ENCODE results near the gene PRLR. TPM values are rescaled to one million over a fixed set of nuclear protein-coding genes. Genes with fewer than 3 reads are reported as not detected.
"Not testable (repeated sequence)": the region's sequence is repeated elsewhere in the genome, so short reads cannot be mapped to it uniquely, and the experiment has no call there.

The PRLR gene
- total RNA-seq, 4 donors from 2014 or later, result 15.8 to 80.6 (median 48.0) TPM

DNA sequence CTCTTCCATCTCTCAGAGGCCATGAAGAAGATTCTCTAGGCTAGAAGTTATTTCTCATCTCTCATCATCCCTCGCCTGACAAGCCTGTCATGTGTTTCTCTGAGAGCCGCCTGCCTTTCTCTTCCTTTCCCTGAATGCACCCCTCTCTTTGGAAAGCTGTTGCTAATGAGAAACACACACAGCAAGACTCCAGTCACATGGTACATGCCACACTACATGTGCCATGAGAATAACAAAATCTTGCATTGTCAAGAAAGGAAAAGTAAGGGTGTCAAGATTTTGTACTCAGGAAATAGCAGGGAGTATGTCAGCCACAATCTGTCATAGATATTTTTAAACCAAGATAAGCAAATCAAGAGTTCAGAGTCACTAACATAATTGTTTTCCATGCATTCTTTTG lies 191.4 kb downstream of the PRLR start:
- intact Hi-C loops (cut with DNase I; ENCODE audit: low total_unique reads), result no loop called here
- no peaks in the 10 kb centered on the region for H3K4me1 ChIP-seq
- H3K36me3 ChIP-seq, result no peaks in the 10 kb centered on the region
- H3K27me3 ChIP-seq, result no peaks in the 10 kb centered on the region
- no peak overlapping the region for H3K27ac ChIP-seq
- H3K9me3 ChIP-seq, result no peaks in the 10 kb centered on the region
- no peak for TF ChIP-seq POLR2A (IDR thresholded peaks at IDR 0.05)
- TF ChIP-seq, protein P1, sequence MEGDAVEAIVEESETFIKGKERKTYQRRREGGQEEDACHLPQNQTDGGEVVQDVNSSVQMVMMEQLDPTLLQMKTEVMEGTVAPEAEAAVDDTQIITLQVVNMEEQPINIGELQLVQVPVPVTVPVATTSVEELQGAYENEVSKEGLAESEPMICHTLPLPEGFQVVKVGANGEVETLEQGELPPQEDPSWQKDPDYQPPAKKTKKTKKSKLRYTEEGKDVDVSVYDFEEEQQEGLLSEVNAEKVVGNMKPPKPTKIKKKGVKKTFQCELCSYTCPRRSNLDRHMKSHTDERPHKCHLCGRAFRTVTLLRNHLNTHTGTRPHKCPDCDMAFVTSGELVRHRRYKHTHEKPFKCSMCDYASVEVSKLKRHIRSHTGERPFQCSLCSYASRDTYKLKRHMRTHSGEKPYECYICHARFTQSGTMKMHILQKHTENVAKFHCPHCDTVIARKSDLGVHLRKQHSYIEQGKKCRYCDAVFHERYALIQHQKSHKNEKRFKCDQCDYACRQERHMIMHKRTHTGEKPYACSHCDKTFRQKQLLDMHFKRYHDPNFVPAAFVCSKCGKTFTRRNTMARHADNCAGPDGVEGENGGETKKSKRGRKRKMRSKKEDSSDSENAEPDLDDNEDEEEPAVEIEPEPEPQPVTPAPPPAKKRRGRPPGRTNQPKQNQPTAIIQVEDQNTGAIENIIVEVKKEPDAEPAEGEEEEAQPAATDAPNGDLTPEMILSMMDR (IDR thresholded peaks at IDR 0.05), result no peak
- no peak for DNase-seq
- no peak overlapping the region for H3K4me3 ChIP-seq

DNA sequence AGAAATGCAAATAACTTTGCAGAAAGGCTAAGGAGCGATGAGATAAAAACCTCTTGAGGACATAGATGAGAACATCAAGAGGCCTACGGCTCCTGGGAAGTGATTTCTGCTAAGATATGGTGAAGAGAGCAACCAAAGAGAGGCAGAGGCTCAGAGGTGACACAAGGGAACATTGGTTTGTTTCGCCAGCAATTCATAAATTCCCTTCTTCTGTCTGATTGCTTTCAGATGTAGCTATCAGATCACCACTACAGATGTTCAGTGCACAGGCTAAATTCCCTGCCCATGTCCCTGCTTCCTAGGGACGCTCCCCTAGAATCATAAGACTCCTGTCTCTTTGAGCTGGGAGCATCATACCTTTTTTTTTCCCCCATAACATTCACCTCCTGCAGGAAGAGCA lies 193.8 kb downstream of the PRLR start:
- TF ChIP-seq, protein P1 (IDR thresholded peaks at IDR 0.05), result no peak
- no peak for TF ChIP-seq POLR2A (IDR thresholded peaks at IDR 0.05)
- Histone ChIP-seq H3K36me3 (no peaks in the 10 kb centered on the region), H3K27me3 (no peaks in the 10 kb centered on the region), H3K9me3 (no peaks in the 10 kb centered on the region), H3K4me1 (no peaks in the 10 kb centered on the region), H3K4me3 (no peak overlapping the region), H3K27ac (no peak overlapping the region)
- no peak for DNase-seq
- intact Hi-C loops (cut with DNase I; ENCODE audit: low total_unique reads), result no loop called here

DNA sequence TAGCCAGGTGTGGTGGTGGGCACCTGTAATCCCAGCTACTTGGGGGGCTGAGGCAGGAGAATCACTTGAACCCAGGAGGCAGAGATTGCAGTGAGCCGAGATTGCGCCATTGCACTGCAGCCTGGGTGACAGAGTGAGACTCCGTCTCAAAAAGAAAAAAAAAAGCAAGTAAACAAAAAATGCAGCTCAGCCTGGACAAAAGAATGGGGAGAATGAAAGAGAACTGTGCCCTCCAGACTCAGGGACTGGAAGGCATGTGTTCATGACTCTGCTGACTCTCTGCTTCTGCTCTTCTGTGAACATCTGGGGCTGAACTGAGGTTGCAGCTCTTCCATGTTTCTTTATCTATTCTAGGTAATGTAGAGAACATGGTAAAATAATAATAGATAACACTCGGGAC lies 194.4 kb downstream of the PRLR start:
- H3K27ac ChIP-seq; H3K9me3 ChIP-seq; H3K4me1 ChIP-seq; H3K36me3 ChIP-seq; H3K27me3 ChIP-seq; H3K4me3 ChIP-seq; DNase-seq; intact Hi-C loops (cut with DNase I; ENCODE audit: low total_unique reads): not testable (repeated sequence)

DNA sequence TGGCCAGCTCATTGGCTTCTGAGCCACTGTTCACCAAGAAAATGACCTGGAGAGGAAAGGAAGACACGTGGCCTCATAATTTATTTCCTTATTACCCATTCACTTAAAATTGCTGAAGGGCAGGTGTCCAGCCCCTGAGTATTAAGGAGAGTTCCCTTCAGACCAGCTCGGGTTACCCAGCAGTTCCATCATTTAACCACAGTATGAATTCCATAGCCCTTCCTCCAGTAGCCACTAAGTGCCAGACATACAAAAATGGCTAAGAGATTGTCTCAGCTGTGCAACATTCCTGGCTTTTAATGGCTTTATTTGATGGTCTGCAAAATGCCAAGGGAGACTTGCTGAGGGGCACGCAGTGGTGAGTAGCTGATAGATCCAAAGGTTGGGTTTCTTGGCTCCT lies 195.0 kb downstream of the PRLR start:
- H3K27ac ChIP-seq, result no peak overlapping the region
- no peaks in the 10 kb centered on the region for H3K36me3 ChIP-seq
- TF ChIP-seq, protein P1 (IDR thresholded peaks at IDR 0.05), result no peak
- no peak for TF ChIP-seq POLR2A (IDR thresholded peaks at IDR 0.05)
- H3K9me3 ChIP-seq, result no peaks in the 10 kb centered on the region
- no peaks in the 10 kb centered on the region for H3K4me1 ChIP-seq
- no peak overlapping the region for H3K4me3 ChIP-seq
- DNase-seq, result no peak
- intact Hi-C loops (cut with DNase I; ENCODE audit: low total_unique reads), result no loop called here
- H3K27me3 ChIP-seq, result no peaks in the 10 kb centered on the region

DNA sequence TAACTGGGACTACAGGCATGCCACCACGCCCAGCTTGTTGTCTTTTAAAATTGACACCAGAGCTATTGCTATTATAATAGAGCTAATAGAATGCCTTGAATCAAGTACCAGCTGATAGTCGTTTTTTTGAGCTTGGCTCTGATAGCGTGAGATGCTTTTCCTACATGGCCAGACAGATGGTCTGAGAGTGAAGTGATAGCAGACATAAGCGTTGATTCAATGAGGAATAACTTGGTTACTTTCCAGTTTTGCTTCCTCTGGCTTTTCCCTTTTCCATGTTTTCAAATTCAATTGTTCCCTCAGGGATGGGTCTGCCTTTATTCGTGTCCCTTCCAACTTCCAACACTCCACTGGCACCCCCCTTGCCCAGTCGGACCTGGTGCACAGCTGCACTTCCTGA lies 197.9 kb downstream of the PRLR start:
- DNase-seq, result no peak
- TF ChIP-seq, protein P1 (IDR thresholded peaks at IDR 0.05), result no peak
- TF ChIP-seq POLR2A (IDR thresholded peaks at IDR 0.05), result no peak
- H3K9me3 ChIP-seq, result no peaks in the 10 kb centered on the region

DNA sequence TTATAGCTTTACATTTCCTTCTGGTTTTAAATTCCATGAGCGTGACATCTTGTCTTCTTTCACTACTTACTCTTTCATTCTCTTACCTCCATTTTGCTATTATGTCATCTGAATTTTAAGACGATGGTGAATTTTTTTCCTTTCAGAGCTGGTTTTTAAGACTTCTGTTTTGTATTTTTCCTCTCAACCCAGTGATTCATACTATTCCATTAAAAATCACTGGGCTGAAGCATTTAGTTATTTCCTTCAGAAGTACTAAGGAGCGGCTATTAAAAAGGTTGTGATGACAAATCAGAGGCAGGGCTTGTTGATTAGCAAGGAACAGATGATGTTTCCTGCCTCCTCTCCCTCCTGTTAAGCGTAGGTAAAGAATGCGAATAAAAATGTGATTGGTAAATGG lies 199.0 kb downstream of the PRLR start:
- H3K9me3 ChIP-seq, result no peaks in the 10 kb centered on the region
- H3K4me1 ChIP-seq, result no peaks in the 10 kb centered on the region
- TF ChIP-seq, protein P1 (IDR thresholded peaks at IDR 0.05), result no peak
- TF ChIP-seq POLR2A (IDR thresholded peaks at IDR 0.05), result no peak
- no peak for DNase-seq
- no peaks in the 10 kb centered on the region for H3K27me3 ChIP-seq
- H3K27ac ChIP-seq, result peak overlapping the region in 1 of 2 donors; percentile 58
- no peak overlapping the region for H3K4me3 ChIP-seq
- no peaks in the 10 kb centered on the region for H3K36me3 ChIP-seq
- intact Hi-C loops (cut with DNase I; ENCODE audit: low total_unique reads), result no loop called here

More for the DNA sequence above, 197.9 kb downstream of the PRLR start:
- Histone ChIP-seq H3K4me1 (no peaks in the 10 kb centered on the region), H3K27ac (no peak overlapping the region), H3K4me3 (no peak overlapping the region), H3K36me3 (no peaks in the 10 kb centered on the region), H3K27me3 (no peaks in the 10 kb centered on the region)
- intact Hi-C loops (cut with DNase I; ENCODE audit: low total_unique reads), result no loop called here

Data from uterus (tissue), 4 donors.